GM21723 (cell line): ENCODE data around the gene GBP2.
"Not testable (repeated sequence)": the region's sequence is repeated elsewhere in the genome, so short reads cannot be mapped to it uniquely, and the experiment has no call there.

ENCODE experiments used
- ATAC-seq: cut with Tn5 transposase; IDR thresholded peaks from one replicate; pipeline ENCODE4 v1.9.1; 2021; ENCODE audit warnings: mild to moderate bottlenecking, moderate library complexity; ENCODE audit not compliant: unreplicated experiment

The GBP2 gene

GRCh38 chr1:89125913-89126580 is at the start of gene GBP2:
GBP2 (minus strand) TSS chr1:89126114; CDS start chr1:89121966, 4,148 bp downstream.
- peak; percentile 82 for ATAC-seq

DNA sequence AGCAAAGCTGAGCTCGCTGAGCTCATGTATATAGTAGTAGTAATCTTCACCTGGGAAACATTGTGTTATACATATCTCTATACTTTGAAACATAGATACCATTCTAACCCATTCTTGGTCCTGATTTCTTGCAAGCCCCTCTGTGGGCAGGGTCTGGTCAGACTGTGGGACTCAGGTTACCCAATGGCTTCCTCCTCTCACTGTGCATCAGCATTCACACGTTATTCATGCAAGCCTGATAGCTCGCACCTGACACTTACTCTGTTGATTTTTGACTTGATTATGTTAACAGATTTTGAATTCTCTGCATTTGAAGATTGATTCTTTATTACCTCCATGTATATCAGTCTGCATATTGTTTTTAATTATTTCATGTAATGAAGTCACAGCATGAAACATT is 48.6 kb upstream of the GBP2 start:
- ATAC-seq: no peak

- no peak for ATAC-seq
Measured at GRCh38 chr1:89172468-89173143, 46.7 kb upstream of the GBP2 start.

GRCh38 chr1:89171067-89171438 is 45.1 kb upstream of the GBP2 start:
- no peak for ATAC-seq

DNA sequence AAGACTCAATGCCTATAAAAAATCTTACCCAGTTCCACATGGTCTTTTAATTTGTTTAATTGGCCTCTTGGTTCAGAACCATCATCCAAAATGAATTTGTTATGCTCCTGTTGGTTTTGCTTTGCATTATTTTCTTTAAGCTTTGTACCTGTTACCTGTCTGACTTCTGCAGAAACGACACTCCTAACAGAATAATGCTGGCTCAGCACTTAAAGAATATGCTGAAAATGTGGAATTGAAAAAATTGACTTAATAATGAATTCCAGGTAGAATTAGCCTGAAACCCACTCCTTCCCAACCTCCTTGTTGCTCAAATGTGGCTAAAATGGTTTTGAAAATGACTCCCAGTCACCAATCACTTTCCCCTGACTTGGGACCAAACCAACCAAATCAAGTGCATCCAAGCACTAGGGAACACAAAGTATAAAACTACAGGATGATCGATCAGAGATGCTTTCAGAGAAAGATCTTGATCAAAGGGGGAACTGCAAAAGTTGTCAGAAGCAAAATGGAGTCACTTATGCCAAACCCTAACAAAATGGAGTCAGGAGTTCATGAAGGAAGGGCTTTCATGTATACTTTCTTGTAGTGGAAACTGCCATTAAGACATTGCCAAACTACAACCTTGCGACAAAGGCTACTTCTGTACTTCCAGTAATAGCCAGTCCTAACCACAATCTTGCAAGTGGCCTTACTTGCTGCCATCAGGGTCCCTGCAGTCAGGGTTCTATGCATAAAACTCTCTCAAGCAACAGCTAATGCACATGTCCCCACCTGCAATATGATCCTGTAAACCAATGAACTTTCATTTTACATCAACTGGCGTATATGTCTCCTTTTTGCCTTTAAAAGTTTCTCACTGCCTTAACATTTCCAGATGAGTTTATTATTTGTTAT is 44.5 kb upstream of the GBP2 start:
- no peak for ATAC-seq

DNA sequence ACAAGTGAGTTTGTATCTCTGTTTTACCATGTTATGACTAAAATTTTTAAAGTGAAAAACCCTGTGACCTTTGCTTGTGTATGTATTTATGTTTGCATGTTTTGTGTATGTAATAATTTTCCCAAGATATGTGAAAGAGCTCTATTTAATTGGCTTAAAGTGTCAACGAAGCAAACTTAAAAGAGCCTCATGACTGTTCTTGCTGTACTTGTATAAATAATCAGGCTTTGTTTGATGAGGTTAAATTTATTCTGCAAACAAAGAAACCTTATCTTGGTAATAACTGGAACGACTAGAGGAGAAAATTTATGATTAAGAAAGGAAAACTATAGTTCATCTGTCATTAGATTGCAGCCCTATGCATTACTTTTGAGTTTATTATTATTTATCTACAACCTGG is 43.3 kb upstream of the GBP2 start:
- ATAC-seq: no peak

DNA sequence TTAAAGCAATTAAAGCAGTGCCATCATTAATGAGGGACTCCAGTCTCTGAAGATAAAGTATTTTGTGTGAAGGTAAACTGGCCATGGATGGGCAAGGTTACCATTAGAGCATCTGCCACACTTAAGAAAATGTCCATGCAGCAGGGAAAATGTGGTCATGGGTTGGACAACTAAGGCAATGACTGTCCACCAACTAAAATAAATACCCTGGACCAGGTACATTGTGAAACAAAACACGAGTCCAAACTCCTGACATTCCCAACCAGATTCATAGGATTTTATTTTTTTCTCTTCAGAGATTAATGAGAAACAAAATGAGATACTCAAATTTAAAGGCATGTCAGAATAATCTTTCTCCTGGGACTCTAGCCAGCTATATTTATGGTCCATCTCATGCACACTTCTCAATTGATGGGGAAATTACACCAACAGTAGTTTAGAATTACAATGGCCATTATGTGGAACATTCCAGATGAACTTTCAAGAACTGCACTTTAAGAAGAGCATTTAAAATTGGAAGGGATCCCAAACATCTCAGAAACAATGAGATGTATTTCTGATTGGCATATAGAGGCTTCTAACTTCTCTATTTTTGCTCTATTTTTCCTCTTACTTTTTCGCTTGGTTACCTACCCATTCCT is 41.8 kb upstream of the GBP2 start:
- no peak for ATAC-seq

DNA sequence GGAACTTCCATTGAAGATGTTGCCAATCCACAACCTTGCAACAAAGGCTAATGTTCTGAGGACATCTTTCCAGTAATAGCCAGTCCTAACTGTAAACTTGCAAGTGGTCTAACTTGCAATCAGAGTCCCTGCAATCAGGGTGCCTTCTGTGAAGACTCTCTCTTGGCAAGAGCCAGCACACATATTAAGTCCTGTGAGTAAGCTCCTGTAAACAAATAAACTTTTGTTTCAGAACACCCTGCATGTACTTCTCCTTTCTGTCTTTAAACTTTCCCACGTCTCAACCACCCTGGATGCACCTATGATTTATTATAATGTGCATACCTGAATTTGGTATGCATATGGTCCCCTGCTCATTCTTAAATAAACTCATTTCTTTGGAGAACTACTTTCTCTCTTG is 40.8 kb upstream of the GBP2 start:
- ATAC-seq: no peak

DNA sequence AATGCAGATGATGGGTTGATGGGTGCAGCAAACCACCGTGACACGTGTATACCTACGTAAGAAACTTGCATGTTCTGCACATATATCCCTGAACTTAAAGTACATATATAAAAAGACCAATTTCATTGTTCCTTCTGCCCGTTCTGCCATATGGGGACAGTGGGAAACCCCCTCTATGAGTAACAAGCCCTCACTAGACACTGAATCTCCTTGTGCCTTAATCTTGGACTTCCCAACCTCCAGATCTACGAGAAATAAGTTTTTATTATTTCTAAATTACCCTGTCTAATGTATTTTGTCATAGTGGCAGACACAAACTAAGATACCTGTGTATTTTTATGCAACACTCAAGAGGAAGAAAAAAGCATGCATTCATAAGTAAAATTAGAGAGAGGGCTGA is 39.9 kb upstream of the GBP2 start:
- ATAC-seq: no peak

- no peak for ATAC-seq
Measured at GRCh38 chr1:89151047-89151446, 25.1 kb upstream of the GBP2 start.

DNA sequence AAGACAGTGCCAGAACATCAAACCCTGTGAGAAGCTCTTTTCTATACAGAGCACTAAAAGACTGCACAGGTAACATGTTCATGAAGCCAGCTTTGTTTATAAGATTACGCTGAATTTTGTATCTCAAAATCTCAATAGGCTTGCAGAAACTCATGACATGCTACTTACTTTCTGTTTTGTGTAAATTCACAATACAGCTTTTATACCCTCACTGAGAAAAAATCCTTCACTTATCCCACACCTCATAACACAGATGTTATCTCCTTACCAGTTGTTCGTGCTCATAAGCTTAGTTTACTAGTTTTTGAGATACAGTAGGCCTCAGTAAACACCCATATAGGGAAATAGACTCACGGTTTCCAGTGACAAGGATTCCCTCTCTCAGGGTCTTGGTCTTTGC is 24.1 kb upstream of the GBP2 start:
- no peak for ATAC-seq

DNA sequence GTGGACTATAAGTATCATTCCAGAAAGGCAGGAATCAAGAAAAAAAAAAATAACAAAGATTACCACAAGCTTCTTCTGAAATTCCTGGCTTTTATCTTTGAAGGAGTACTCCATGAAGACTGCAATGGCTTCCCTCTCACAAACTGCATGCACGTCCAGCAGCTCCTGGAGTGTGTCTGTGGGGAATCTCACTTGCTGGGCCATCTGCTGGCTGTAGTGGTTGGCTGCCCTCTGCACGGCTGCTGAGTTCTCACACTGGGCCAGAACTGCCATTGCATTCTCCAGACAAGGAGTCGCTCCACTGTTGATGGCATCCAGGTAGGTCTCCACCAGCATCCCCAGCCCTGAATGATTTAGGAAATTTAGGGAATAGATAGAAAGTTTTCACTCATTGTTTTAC is 23.3 kb upstream of the GBP2 start:
- no peak for ATAC-seq

GRCh38 chr1:89147678-89148658 is 22.1 kb upstream of the GBP2 start:
- no peak for ATAC-seq

DNA sequence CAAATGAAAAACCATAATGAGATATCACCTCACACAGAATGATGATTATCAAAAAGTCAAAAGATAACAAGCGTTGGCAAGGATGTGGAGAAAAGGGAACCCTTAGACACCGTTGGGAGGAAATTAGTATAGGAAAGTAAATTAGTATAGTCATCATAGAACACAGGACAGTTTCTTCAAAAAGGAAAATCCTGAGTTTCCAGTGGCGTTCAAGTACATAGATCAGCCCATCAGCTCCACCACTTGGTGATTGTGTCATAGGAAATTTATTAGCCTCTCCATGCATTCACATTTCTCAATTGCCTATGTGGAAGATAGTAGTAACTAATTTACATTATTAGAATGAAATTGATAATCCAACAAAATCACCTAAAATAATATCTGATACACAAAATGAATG is 20.8 kb upstream of the GBP2 start:
- ATAC-seq: no peak

GRCh38 chr1:89143484-89143883 is 17.6 kb upstream of the GBP2 start:
- ATAC-seq: no peak

DNA sequence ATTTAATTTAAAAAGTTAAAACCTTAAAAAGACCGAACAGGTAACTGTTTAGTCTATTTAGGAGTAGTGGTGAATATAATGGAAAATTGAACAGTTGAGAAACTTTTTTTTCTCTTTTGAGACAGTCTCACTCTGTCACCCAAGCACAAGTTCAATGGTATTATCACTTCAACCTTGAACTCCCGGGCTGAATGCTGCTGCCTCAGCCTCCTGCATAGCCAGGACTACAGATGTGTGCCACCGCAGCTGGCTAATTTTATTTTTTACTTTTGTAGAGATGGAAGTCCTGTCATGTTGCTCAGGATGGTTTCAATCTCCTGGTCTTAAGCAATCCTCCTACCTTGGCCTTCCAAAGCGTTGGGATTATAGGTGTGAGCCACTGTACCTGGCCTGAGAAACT is 16.2 kb upstream of the GBP2 start:
- ATAC-seq: no peak

DNA sequence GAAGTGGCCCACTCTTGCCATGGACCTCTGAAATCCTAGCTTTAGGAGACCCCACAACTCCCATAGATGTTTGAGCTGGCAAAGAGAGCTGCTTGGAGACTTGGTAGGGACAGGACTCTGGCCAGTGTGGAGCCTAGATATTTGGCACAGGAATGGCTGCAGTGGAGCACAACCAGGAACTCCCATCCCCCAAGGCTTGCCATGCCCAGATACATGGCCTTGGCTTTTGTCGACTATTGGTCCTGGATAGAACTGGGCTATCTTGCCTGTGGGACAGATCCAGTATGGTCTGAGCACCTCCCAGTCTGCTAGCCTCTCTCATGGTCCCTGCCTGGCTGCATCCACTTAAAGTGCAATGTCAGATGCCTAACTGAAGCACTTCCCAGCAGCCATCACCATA is 7.8 kb upstream of the GBP2 start:
- ATAC-seq: no peak

DNA sequence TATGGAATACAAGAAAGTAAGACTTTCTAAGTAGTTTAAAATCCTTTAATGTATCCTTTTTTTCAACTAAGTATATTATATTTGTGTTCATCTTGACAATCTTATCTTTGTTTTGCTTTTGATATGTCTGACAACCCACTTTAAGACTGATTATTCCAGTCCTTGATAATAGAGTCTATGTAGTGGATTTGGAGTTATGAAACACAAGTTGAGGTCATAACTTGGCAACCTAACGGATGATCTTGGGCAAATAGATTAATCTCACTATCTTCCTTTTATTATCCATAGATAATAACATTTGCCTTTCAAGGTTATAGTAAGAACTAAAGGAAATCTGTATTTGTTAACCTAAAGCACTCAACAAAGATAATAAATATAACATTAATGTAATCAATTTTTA is 4.8 kb upstream of the GBP2 start:
- ATAC-seq: no peak

DNA sequence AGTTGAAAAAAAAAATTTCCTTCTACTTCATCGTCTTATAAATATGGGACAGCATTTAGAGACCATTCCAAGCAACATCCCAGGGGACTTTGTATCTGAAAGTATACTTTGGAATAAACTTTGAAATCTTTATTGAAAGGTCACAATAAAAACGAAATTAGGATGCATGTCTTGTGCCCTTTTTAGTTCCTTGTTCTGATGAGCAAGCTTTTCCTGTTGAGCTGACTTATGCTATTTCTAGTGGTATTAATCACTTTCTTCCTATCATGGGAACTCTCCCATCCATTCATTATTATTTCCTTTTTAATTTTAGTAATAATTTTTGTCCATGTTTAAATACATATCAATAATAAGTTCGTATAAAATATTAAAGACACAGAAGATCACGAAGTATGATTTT is 4.0 kb upstream of the GBP2 start:
- no peak for ATAC-seq

- not testable (repeated sequence) for ATAC-seq
Measured at GRCh38 chr1:89128003-89128458, 2.1 kb upstream of the GBP2 start.
